Suprapubic skin (tissue), 4 donors: ENCODE data around the gene PIP5KL1. TPM values are rescaled to one million over a fixed set of nuclear protein-coding genes. Genes with fewer than 3 reads are reported as not detected.

ENCODE experiments used
- DNase-seq, 2 donors: peaks; one replicate each; pipeline ENCODE4 v3.0.0-alpha.2; 2019; ENCODE audit warnings: low spot score in 2 of 2
- H3K27ac ChIP-seq: fragments of 200-600 bp; sonication (generic); one replicate; pipeline ENCODE4 v1.5.1; 2019
- H3K27me3 ChIP-seq: fragments of 200-600 bp; sonication (generic); one replicate; pipeline ENCODE4 v1.5.1; 2019
- H3K36me3 ChIP-seq: fragments of 200-600 bp; sonication (generic); one replicate; pipeline ENCODE4 v1.5.1; 2019
- H3K4me1 ChIP-seq: fragments of 200-600 bp; sonication (generic); one replicate; pipeline ENCODE4 v1.5.1; 2019
- H3K4me3 ChIP-seq: fragments of 200-600 bp; sonication (generic); one replicate; pipeline ENCODE4 v1.5.1; 2019; ENCODE audit warnings: mild to moderate bottlenecking
- H3K9me3 ChIP-seq: fragments of 200-600 bp; sonication (generic); one replicate; pipeline ENCODE4 v1.5.1; 2019
- EP300 ChIP-seq: sonication (generic); formaldehyde crosslinking; IDR thresholded peaks from one replicate; pipeline ENCODE4 v1.6.1; 2017; ENCODE audit warnings: antibody characterized with exemption
- POLR2A ChIP-seq, 2 donors: fragments of 450-650 bp; IDR thresholded peaks; one replicate each; pipeline ENCODE4 v1.6.1; 2017; ENCODE audit warnings: antibody characterized with exemption in 2 of 2, mild to moderate bottlenecking in 2 of 2, moderate library complexity in 2 of 2
- POLR2AphosphoS5 ChIP-seq, 3 donors: sonication (generic); formaldehyde crosslinking; IDR thresholded peaks; one replicate each; pipeline ENCODE4 v1.6.1; 2017; ENCODE audit warnings: antibody characterized with exemption in 3 of 3
- WGBS: methylation state at CpG from one replicate; pipeline ENCODE4 v1.1.5; 2018; 5-methylcytosine and 5-hydroxymethylcytosine counted together
- total RNA-seq, 4 donors: library from RNA; depleted of rRNA; stranded (reverse); fragments of >200 nt; gene quantifications; one replicate each; pipeline ENCODE4 v1.1.0, GENCODE V29; 2016
- TF ChIP-seq, protein P1 (sequence below), 2 donors: fragments of 200-600 bp in 1 of 2; fragments of 450-650 bp in 1 of 2; sonication (generic) in 1 of 2; IDR thresholded peaks; one replicate each; pipeline ENCODE4 v1.5.1; 2016 to 2019; ENCODE audit warnings: antibody characterized with exemption in 2 of 2, mild to moderate bottlenecking in 1 of 2, moderate library complexity in 1 of 2

Gene PIP5KL1
- total RNA-seq, 4 donors from 2014 or later = 5.8 to 14.7 (median 9.2) TPM

DNA sequence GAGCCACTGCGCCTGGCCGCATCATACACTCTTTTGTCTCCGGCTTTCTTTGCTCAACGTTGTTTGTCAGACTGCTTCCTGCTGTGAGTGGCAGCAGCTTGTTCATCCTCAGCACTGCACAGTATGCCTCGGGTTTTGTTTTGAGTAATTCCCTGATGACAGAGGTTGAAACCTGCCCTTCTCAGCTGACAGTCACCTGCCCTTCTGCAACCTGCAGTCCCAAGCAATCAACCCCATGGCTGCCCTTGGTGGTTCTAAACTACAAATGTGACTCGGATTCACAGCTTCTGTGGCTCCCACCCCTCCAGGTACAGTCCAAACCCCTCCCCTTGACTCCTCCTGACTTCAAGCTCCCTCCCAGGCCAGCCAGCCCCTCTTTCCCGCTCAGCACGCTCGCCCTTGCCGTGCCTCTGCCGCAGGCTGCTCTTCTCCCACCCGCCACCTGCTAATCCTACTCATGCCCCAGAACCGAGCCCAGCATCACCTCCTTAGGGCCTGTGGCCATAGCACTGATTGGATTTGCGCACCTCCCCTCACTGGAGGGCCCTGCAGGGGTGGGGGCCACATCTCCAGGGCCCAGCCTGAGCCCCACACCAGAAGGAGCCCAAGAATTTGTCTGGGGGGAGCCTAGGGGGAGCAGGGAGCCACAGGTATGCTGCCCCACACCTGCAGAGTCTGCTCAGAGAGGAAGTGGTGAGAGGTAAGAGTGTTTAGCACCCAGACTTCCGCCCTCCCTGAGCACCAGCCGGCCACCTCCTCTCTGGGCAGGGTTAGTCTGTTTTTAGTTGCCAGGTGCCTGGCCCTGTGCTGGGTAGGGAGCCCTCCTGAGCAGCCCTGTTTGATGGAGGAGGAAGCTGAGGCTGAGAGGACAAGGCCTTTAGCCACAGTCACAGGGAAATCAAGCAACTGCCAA is 40.1 kb upstream of the PIP5KL1 start:
- Histone ChIP-seq H3K27ac (peak overlapping the region; percentile 95), H3K36me3 (no peaks in the 10 kb centered on the region), H3K27me3 (no peaks in the 10 kb centered on the region), H3K4me1 (peaks cover 100% of the 10 kb centered on the region), H3K9me3 (no peaks in the 10 kb centered on the region), H3K4me3 (no peak overlapping the region)
- 60% methylated on average over 16 of the region's 16 CpGs for WGBS
- no peak for TF ChIP-seq POLR2AphosphoS5 (IDR thresholded peaks at IDR 0.05)
- TF ChIP-seq POLR2A (IDR thresholded peaks at IDR 0.05) = no peak
- no peak for TF ChIP-seq EP300
- TF ChIP-seq, protein P1, sequence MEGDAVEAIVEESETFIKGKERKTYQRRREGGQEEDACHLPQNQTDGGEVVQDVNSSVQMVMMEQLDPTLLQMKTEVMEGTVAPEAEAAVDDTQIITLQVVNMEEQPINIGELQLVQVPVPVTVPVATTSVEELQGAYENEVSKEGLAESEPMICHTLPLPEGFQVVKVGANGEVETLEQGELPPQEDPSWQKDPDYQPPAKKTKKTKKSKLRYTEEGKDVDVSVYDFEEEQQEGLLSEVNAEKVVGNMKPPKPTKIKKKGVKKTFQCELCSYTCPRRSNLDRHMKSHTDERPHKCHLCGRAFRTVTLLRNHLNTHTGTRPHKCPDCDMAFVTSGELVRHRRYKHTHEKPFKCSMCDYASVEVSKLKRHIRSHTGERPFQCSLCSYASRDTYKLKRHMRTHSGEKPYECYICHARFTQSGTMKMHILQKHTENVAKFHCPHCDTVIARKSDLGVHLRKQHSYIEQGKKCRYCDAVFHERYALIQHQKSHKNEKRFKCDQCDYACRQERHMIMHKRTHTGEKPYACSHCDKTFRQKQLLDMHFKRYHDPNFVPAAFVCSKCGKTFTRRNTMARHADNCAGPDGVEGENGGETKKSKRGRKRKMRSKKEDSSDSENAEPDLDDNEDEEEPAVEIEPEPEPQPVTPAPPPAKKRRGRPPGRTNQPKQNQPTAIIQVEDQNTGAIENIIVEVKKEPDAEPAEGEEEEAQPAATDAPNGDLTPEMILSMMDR (IDR thresholded peaks at IDR 0.05) = no peak
- DNase-seq = no peak

DNA sequence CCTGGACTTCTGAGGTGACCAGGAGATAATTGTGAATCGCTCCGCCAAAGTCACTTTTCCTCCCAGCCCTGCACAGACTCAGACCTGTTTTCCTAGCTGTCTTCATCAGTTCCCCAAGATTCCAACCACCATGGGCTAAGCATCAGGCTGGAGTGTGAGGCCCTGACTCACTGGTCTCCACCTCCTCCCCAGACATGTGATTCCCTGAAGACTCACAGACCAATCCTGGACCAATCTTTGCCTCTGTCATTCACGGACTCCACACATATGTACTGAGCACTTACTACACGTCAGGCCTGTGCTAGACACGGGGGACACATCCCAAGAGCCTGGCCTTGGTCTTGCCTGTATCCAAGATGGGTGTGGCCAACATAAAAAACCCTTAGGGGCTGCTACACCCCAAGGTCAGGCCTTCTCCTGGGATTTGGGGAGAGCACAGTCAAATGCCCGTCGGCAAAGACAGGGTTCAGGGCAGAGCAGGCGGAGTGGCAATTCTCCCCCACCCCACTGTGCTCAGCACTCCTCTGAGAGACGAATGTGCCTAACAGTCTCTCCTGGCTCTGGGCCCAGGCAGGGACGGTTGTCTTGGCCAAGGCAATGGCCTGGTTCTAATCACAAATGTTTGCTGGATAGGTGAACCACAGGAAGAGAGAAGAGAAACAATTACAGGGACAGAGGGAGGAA is 38.3 kb upstream of the PIP5KL1 start:
- H3K4me3 ChIP-seq = no peak overlapping the region
- WGBS = 41% methylated on average over 10 of the region's 10 CpGs
- H3K36me3 ChIP-seq = no peaks in the 10 kb centered on the region
- peak overlapping the region; percentile 95 for H3K27ac ChIP-seq
- DNase-seq = peak in 1 of 2 donors; percentile 80
- no peaks in the 10 kb centered on the region for H3K27me3 ChIP-seq
- TF ChIP-seq POLR2AphosphoS5 (IDR thresholded peaks at IDR 0.05) = no peak
- peak in 1 of 2 donors; percentile 32 for TF ChIP-seq POLR2A (IDR thresholded peaks at IDR 0.05)
- TF ChIP-seq, protein P1 (IDR thresholded peaks at IDR 0.05) = no peak
- no peaks in the 10 kb centered on the region for H3K9me3 ChIP-seq
- H3K4me1 ChIP-seq = peaks cover 100% of the 10 kb centered on the region

DNA sequence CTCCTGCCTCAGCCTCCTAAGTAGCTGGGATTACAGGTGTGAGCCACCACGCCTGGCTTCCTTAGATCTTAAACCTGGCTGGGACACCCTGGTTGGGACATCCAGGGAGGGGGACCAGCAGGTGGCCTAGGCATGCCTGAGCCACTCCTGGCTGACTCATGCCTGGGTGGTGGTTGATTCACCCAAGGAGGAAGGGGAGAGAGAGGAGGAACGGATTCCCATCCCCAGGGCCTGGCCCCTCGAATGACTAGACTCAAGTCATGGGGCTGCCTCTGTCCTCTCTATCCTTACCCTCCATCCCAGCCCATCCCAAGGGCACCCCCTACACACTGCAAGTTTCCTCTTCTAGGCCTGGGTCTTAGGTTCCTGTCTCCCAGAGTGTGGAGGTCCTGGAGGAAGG is 37.5 kb upstream of the PIP5KL1 start:
- Histone ChIP-seq H3K36me3 (no peaks in the 10 kb centered on the region), H3K4me1 (peaks cover 100% of the 10 kb centered on the region), H3K27ac (peak overlapping the region; percentile 95), H3K27me3 (no peaks in the 10 kb centered on the region), H3K9me3 (no peaks in the 10 kb centered on the region), H3K4me3 (no peak overlapping the region)
- 51% methylated on average over 3 of the region's 3 CpGs for WGBS
- peak in 1 of 2 donors; percentile 78 for DNase-seq
- TF ChIP-seq POLR2A (IDR thresholded peaks at IDR 0.05) (no peak), EP300 (no peak), POLR2AphosphoS5 (IDR thresholded peaks at IDR 0.05) (peak in 1 of 3 donors; percentile 16)
- TF ChIP-seq, protein P1 (IDR thresholded peaks at IDR 0.05) = no peak

DNA sequence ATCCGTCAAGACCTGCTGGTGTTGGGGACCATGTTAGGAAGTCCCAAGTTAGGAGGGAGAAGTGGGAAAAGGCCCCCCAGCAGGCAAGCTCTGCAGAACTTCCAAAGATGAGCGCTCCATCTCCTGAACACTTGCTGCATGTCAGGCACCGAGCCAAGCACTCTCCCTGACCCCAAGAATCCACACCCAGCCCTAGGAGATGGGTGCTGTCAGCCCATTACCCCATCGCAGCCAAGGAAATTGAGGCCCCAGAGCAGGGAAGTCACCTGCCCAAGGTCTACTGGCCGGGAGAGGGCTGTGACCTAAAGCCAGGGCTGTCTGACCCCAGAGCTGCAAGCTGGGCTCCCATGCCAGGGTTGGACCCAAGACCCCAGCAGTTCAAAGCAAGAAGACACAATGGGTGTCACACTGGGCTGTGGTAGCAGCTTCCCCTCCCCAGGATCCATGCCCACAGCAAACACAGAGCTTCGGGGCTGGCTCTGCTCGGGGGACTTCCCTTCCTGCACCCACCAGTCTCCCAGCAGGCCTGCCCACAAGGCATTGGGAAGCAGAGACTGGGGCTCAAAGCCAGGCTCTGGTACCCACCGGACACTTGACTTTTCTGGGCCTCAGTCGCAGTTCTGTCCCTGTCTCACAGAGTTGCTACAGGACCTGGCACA is 36.7 kb upstream of the PIP5KL1 start:
- H3K4me1 ChIP-seq = peaks cover 100% of the 10 kb centered on the region
- 80% methylated on average over 2 of the region's 9 CpGs for WGBS

More for the DNA sequence above, 36.7 kb upstream of the PIP5KL1 start:
- TF ChIP-seq POLR2A (IDR thresholded peaks at IDR 0.05) (no peak), POLR2AphosphoS5 (IDR thresholded peaks at IDR 0.05) (no peak), EP300 (no peak)
- TF ChIP-seq, protein P1 (IDR thresholded peaks at IDR 0.05) = no peak
- no peak overlapping the region for H3K4me3 ChIP-seq
- DNase-seq = peak in 1 of 2 donors; percentile 65
- no peaks in the 10 kb centered on the region for H3K9me3 ChIP-seq
- H3K27me3 ChIP-seq = no peaks in the 10 kb centered on the region
- no peaks in the 10 kb centered on the region for H3K36me3 ChIP-seq
- peak overlapping the region; percentile 95 for H3K27ac ChIP-seq
